Measurements from ENCODE around the gene SLC6A3. TPM values are rescaled to one million over a fixed set of nuclear protein-coding genes. Genes with fewer than 3 reads are reported as not detected.

SLC6A3 gene
- total and polyA plus RNA-seq, 2 donors (not counting 1 experiment from before 2014, with no cell fraction given), result not detected

GRCh38 chr5:1400211-1400855, 44.9 kb downstream of the SLC6A3 start:
- Histone ChIP-seq H3K4me3 (replicated peaks in 1 of 4; ENCODE audit: control extremely low read depth in 1 of 4, insufficient read depth in 1 of 4, low read depth in 3 of 4, low read length in 4 of 4) (no peak overlapping the region), H3K79me2 (ENCODE audit: control insufficient read depth, insufficient read depth, low read length) (no peaks in the 10 kb centered on the region), H3K9ac (ENCODE audit: insufficient read depth, low read length) (no peak overlapping the region), H3K9me3 (ENCODE audit: control insufficient read depth, insufficient read depth, low read depth, low read length) (no peaks in the 10 kb centered on the region), H3K4me2 (ENCODE audit: extremely low read depth, insufficient read depth, low read length) (no peak overlapping the region), H2AFZ (ENCODE audit: low read length) (no peak overlapping the region), H4K20me1 (ENCODE audit: control insufficient read depth, extremely low read depth, insufficient read depth, low read length) (no peaks in the 10 kb centered on the region), H3K4me1 (ENCODE audit: control insufficient read depth, extremely low read depth, insufficient read depth, low read length) (no peaks in the 10 kb centered on the region), H3K27ac (ENCODE audit: insufficient read depth, low read length) (no peak overlapping the region), H3K36me3 (ENCODE audit: control insufficient read depth, insufficient read depth, low read length) (no peaks in the 10 kb centered on the region), H3K27me3 (ENCODE audit: control insufficient read depth, insufficient read depth, low read length) (no peaks in the 10 kb centered on the region)
- DNase-seq (ENCODE audit: low read depth in 2 of 2), result no peak
- TF ChIP-seq, protein P1, sequence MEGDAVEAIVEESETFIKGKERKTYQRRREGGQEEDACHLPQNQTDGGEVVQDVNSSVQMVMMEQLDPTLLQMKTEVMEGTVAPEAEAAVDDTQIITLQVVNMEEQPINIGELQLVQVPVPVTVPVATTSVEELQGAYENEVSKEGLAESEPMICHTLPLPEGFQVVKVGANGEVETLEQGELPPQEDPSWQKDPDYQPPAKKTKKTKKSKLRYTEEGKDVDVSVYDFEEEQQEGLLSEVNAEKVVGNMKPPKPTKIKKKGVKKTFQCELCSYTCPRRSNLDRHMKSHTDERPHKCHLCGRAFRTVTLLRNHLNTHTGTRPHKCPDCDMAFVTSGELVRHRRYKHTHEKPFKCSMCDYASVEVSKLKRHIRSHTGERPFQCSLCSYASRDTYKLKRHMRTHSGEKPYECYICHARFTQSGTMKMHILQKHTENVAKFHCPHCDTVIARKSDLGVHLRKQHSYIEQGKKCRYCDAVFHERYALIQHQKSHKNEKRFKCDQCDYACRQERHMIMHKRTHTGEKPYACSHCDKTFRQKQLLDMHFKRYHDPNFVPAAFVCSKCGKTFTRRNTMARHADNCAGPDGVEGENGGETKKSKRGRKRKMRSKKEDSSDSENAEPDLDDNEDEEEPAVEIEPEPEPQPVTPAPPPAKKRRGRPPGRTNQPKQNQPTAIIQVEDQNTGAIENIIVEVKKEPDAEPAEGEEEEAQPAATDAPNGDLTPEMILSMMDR (conservative IDR thresholded peaks at IDR 0.05 in 1 of 2, IDR thresholded peaks at IDR 0.05 in 1 of 2; ENCODE audit: low read depth in 1 of 2, low read length in 2 of 2), result no peak
- TF ChIP-seq EZH2 (IDR thresholded peaks at IDR 0.05; ENCODE audit: low read length, missing control alignments), result no peak

- Histone ChIP-seq H3K27ac (ENCODE audit: insufficient read depth, low read length) (no peak overlapping the region), H3K27me3 (ENCODE audit: control insufficient read depth, insufficient read depth, low read length) (no peaks in the 10 kb centered on the region)
- TF ChIP-seq, protein P1 (conservative IDR thresholded peaks at IDR 0.05 in 1 of 2, IDR thresholded peaks at IDR 0.05 in 1 of 2; ENCODE audit: low read depth in 1 of 2, low read length in 2 of 2), result no peak
- TF ChIP-seq EZH2 (IDR thresholded peaks at IDR 0.05; ENCODE audit: low read length, missing control alignments), result no peak
Observed at GRCh38 chr5:1399737-1400136, 45.5 kb downstream of the SLC6A3 start.

GRCh38 chr5:1396293-1396816, 48.9 kb downstream of the SLC6A3 start:
- DNase-seq (ENCODE audit: low read depth in 2 of 2), result no peak
- TF ChIP-seq EZH2 (IDR thresholded peaks at IDR 0.05; ENCODE audit: low read length, missing control alignments), result no peak
- TF ChIP-seq, protein P1 (conservative IDR thresholded peaks at IDR 0.05 in 1 of 2, IDR thresholded peaks at IDR 0.05 in 1 of 2; ENCODE audit: low read depth in 1 of 2, low read length in 2 of 2), result no peak
- H3K9ac ChIP-seq (ENCODE audit: insufficient read depth, low read length), result no peak overlapping the region
- H3K4me2 ChIP-seq (ENCODE audit: extremely low read depth, insufficient read depth, low read length), result no peak overlapping the region
- H3K36me3 ChIP-seq (ENCODE audit: control insufficient read depth, insufficient read depth, low read length), result no peaks in the 10 kb centered on the region
- no peaks in the 10 kb centered on the region for H3K79me2 ChIP-seq (ENCODE audit: control insufficient read depth, insufficient read depth, low read length)
- no peak overlapping the region for H3K4me3 ChIP-seq (replicated peaks in 1 of 4; ENCODE audit: control extremely low read depth in 1 of 4, insufficient read depth in 1 of 4, low read depth in 3 of 4, low read length in 4 of 4)
- H4K20me1 ChIP-seq (ENCODE audit: control insufficient read depth, extremely low read depth, insufficient read depth, low read length), result no peaks in the 10 kb centered on the region
- H3K27me3 ChIP-seq (ENCODE audit: control insufficient read depth, insufficient read depth, low read length), result no peaks in the 10 kb centered on the region
- no peaks in the 10 kb centered on the region for H3K9me3 ChIP-seq (ENCODE audit: control insufficient read depth, insufficient read depth, low read depth, low read length)
- no peak overlapping the region for H3K27ac ChIP-seq (ENCODE audit: insufficient read depth, low read length)
- H3K4me1 ChIP-seq (ENCODE audit: control insufficient read depth, extremely low read depth, insufficient read depth, low read length), result no peaks in the 10 kb centered on the region
- H2AFZ ChIP-seq (ENCODE audit: low read length), result no peak overlapping the region

More at GRCh38 chr5:1399737-1400136, 45.5 kb downstream of the SLC6A3 start:
- no peak for DNase-seq (ENCODE audit: low read depth in 2 of 2)
- Histone ChIP-seq H3K4me2 (ENCODE audit: extremely low read depth, insufficient read depth, low read length) (no peak overlapping the region), H3K36me3 (ENCODE audit: control insufficient read depth, insufficient read depth, low read length) (no peaks in the 10 kb centered on the region), H3K9me3 (ENCODE audit: control insufficient read depth, insufficient read depth, low read depth, low read length) (no peaks in the 10 kb centered on the region), H4K20me1 (ENCODE audit: control insufficient read depth, extremely low read depth, insufficient read depth, low read length) (no peaks in the 10 kb centered on the region), H2AFZ (ENCODE audit: low read length) (no peak overlapping the region), H3K79me2 (ENCODE audit: control insufficient read depth, insufficient read depth, low read length) (no peaks in the 10 kb centered on the region), H3K9ac (ENCODE audit: insufficient read depth, low read length) (no peak overlapping the region), H3K4me1 (ENCODE audit: control insufficient read depth, extremely low read depth, insufficient read depth, low read length) (no peaks in the 10 kb centered on the region), H3K4me3 (replicated peaks in 1 of 4; ENCODE audit: control extremely low read depth in 1 of 4, insufficient read depth in 1 of 4, low read depth in 3 of 4, low read length in 4 of 4) (no peak overlapping the region)

All from fibroblast of lung (primary cell).